DND-41 (cell line): ENCODE measurements around the gene KIAA1586.

Source experiments
- ATAC-seq: fragments of 200-7000 bp; cut with Tn5 transposase; 3 replicates; pipeline ENCODE4 v1.9.1; 2021; ENCODE audit warnings: low read depth; ENCODE audit not compliant: insufficient read depth
- DNase-seq: peaks from one replicate; pipeline ENCODE4 v3.0.0-alpha.2; 2020
- H2AFZ ChIP-seq: 2 replicates; pipeline ENCODE4 v1.6.0; 2012; ENCODE audit warnings: low read depth, low read length
- H3K27ac ChIP-seq: 2 replicates; pipeline ENCODE4 v1.5.1; 2012; ENCODE audit warnings: low read length, inconsistent platforms
- H3K27me3 ChIP-seq: fragments of 200-600 bp; sonication (generic); 2 replicates; pipeline ENCODE4 v1.6.0; 2012; ENCODE audit warnings: low read length, mild to moderate bottlenecking, inconsistent platforms; ENCODE audit not compliant: insufficient read depth, poor library complexity
- H3K36me3 ChIP-seq: 2 replicates; pipeline ENCODE4 v1.5.1; 2012; ENCODE audit warnings: low read length, inconsistent platforms; ENCODE audit not compliant: insufficient read depth
- H3K4me1 ChIP-seq: 2 replicates; pipeline ENCODE4 v1.5.1; 2012; ENCODE audit warnings: mild to moderate bottlenecking, low read length; ENCODE audit not compliant: insufficient read depth
- H3K4me2 ChIP-seq: 2 replicates; pipeline ENCODE4 v1.6.0; 2012; ENCODE audit warnings: mild to moderate bottlenecking, moderate library complexity, low read length, inconsistent platforms; ENCODE audit not compliant: insufficient read depth
- H3K4me3 ChIP-seq, 2 experiments: fragments of 200-600 bp in 1 of 2; shearing (Covaris generic) in 1 of 2; 2 replicates each; pipeline ENCODE4 v1.5.1; 2012 to 2016; ENCODE audit warnings: inconsistent platforms in 2 of 2, low read length in 2 of 2, mild to moderate bottlenecking in 2 of 2, low read depth in 1 of 2, moderate library complexity in 1 of 2
- H3K79me2 ChIP-seq: 2 replicates; pipeline ENCODE4 v1.6.0; 2012; ENCODE audit warnings: low read length, inconsistent platforms; ENCODE audit not compliant: insufficient read depth
- H3K9ac ChIP-seq: 2 replicates; pipeline ENCODE4 v1.6.0; 2012; ENCODE audit warnings: low read depth, mild to moderate bottlenecking, inconsistent platforms, low read length, moderate library complexity
- H3K9me3 ChIP-seq: 2 replicates; pipeline ENCODE4 v1.5.1; 2012; ENCODE audit warnings: low read length, moderate library complexity, mild to moderate bottlenecking, inconsistent platforms; ENCODE audit not compliant: insufficient read depth, severe bottlenecking
- H4K20me1 ChIP-seq: 2 replicates; pipeline ENCODE4 v1.6.0; 2012; ENCODE audit warnings: low read length; ENCODE audit not compliant: insufficient read depth
- EZH2 ChIP-seq: IDR thresholded peaks from 3 replicates; pipeline ENCODE4 v1.6.1; 2012; ENCODE audit warnings: borderline replicate concordance, low read depth, mild to moderate bottlenecking, moderate library complexity, low read length, inconsistent platforms; ENCODE audit not compliant: severe bottlenecking
- TF ChIP-seq, protein P1 (sequence below): IDR thresholded peaks from 2 replicates; pipeline ENCODE4 v1.5.1; 2012; ENCODE audit warnings: borderline replicate concordance, low read length, moderate library complexity, mild to moderate bottlenecking; ENCODE audit not compliant: poor library complexity, severe bottlenecking; ENCODE audit errors: extremely low read depth

Gene KIAA1586

DNA sequence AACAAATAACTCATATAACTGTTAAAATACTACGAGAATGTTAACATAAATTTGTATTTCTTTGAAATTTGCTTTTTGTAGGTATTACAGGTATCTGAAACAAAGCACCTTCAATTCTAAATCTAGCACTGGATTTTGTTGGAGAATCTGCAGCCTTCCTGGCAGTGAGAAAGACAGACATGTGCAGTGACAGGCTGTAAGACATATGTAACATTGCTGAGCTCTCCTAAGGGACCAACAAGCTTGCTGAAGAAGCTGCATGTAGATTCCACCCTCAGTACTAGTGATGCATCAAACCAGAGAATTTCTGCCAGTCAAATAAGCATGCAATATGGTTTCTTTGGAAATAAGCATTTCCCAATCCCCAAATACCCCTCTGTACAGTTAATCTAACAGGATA, 20.5 kb upstream of the KIAA1586 start:
- no peaks in the 10 kb centered on the region for H4K20me1 ChIP-seq
- peaks cover 3% of the 10 kb centered on the region for H3K9me3 ChIP-seq
- no peaks in the 10 kb centered on the region for H3K79me2 ChIP-seq
- no peak for DNase-seq
- no peaks in the 10 kb centered on the region for H3K27me3 ChIP-seq
- no peak overlapping the region for H3K4me3 ChIP-seq
- H3K36me3 ChIP-seq: no peaks in the 10 kb centered on the region
- H3K4me1 ChIP-seq: no peaks in the 10 kb centered on the region
- TF ChIP-seq, protein P1, sequence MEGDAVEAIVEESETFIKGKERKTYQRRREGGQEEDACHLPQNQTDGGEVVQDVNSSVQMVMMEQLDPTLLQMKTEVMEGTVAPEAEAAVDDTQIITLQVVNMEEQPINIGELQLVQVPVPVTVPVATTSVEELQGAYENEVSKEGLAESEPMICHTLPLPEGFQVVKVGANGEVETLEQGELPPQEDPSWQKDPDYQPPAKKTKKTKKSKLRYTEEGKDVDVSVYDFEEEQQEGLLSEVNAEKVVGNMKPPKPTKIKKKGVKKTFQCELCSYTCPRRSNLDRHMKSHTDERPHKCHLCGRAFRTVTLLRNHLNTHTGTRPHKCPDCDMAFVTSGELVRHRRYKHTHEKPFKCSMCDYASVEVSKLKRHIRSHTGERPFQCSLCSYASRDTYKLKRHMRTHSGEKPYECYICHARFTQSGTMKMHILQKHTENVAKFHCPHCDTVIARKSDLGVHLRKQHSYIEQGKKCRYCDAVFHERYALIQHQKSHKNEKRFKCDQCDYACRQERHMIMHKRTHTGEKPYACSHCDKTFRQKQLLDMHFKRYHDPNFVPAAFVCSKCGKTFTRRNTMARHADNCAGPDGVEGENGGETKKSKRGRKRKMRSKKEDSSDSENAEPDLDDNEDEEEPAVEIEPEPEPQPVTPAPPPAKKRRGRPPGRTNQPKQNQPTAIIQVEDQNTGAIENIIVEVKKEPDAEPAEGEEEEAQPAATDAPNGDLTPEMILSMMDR: no peak
- no peak for TF ChIP-seq EZH2
- no peak for ATAC-seq
- H3K9ac ChIP-seq: no peak overlapping the region
- H3K4me2 ChIP-seq: no peak overlapping the region
- no peak overlapping the region for H2AFZ ChIP-seq
- H3K27ac ChIP-seq: no peak overlapping the region

DNA sequence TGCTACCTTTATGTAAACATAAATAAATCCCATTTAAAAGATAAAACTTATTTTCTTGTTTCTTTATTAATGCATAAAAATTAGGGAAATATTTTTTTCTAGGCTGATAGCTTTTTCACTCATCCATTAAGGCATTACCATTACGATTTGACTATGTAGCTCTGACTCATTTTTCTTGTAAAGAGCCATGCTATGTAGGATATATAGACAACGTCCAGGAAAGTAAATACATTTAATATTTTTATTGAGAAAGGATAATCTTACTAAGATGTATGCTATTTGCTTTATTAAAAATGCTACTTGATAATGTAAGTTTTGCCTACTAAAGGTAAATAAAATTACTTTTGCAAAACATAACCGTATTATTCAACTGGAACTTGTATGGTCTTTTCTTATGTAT, 19.2 kb upstream of the KIAA1586 start:
- Histone ChIP-seq H3K27me3 (no peaks in the 10 kb centered on the region), H4K20me1 (no peaks in the 10 kb centered on the region), H3K36me3 (no peaks in the 10 kb centered on the region), H3K9ac (no peak overlapping the region), H3K4me1 (no peaks in the 10 kb centered on the region), H3K79me2 (no peaks in the 10 kb centered on the region), H2AFZ (no peak overlapping the region), H3K27ac (no peak overlapping the region), H3K4me3 (no peak overlapping the region), H3K9me3 (peaks cover 3% of the 10 kb centered on the region), H3K4me2 (no peak overlapping the region)
- no peak for DNase-seq
- no peak for ATAC-seq
- TF ChIP-seq EZH2: no peak
- TF ChIP-seq, protein P1: no peak

DNA sequence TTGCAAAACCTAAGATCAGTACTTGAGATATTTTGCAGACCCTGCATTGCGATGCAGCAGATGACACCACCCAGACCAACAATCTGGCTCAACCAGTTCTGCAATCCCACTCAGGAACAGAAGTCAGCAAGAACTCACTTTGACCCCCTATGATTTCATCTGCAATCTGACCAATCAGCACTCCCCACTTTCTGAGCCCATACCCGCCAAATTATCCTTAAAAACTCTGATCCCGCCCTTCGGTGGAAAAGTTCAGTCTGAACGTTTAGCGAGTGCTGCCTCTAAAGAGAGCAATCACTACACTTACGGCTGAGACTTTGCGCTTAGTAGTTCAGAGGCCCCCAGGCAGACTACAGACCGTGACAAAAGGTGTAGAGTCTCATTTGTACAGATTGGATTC, 17.3 kb upstream of the KIAA1586 start:
- Histone ChIP-seq H3K4me2 (no peak overlapping the region), H4K20me1 (no peaks in the 10 kb centered on the region), H3K9me3 (peaks cover 3% of the 10 kb centered on the region), H3K36me3 (no peaks in the 10 kb centered on the region), H3K79me2 (no peaks in the 10 kb centered on the region), H3K4me3 (no peak overlapping the region), H3K9ac (no peak overlapping the region), H3K27me3 (no peaks in the 10 kb centered on the region), H2AFZ (no peak overlapping the region), H3K4me1 (no peaks in the 10 kb centered on the region), H3K27ac (no peak overlapping the region)
- ATAC-seq: no peak
- no peak for TF ChIP-seq EZH2
- TF ChIP-seq, protein P1: no peak
- DNase-seq: no peak

DNA sequence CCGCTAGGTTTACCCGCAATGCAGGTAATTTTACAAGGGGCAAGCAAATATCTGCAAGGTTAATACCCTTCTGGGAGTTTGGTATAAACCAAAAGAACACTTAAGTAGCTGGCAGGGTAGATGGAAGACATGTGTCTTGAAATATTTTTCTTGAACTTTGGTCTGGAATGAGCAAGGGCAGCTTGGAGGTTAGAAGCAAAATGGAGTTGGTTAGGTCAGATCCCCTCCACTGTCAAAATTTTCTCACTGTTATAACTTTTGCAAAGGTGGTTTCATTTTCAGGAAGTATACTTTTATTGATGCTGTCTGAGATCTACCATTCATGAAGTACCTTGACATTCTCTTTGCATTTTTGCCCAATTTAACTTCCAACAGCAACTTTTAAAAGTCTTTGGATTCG, 13.3 kb upstream of the KIAA1586 start:
- no peak overlapping the region for H3K27ac ChIP-seq
- no peaks in the 10 kb centered on the region for H3K36me3 ChIP-seq
- no peak overlapping the region for H3K4me2 ChIP-seq
- no peak for TF ChIP-seq EZH2
- H3K79me2 ChIP-seq: no peaks in the 10 kb centered on the region
- no peak overlapping the region for H2AFZ ChIP-seq
- no peak overlapping the region for H3K9ac ChIP-seq
- no peaks in the 10 kb centered on the region for H4K20me1 ChIP-seq
- H3K27me3 ChIP-seq: no peaks in the 10 kb centered on the region
- H3K4me3 ChIP-seq: no peak overlapping the region
- ATAC-seq (no peak), DNase-seq (no peak)
- no peaks in the 10 kb centered on the region for H3K9me3 ChIP-seq
- no peaks in the 10 kb centered on the region for H3K4me1 ChIP-seq
